Activated CD4-positive, alpha-beta T cell treated with anti-CD3 and anti-CD28 coated beads for 4 hours (primary cell): ENCODE data around the gene SYCP2L.
A peak's percentile ranks its signal among the peaks of the same experiment; 100 is the strongest.
"Not testable (repeated sequence)": the region's sequence is repeated elsewhere in the genome, so short reads cannot be mapped to it uniquely, and the experiment has no call there.

Source experiments
- DNase-seq, 2 donors: peaks; one replicate each; pipeline ENCODE4 v3.0.0-alpha.2; 2020

SYCP2L gene

DNA sequence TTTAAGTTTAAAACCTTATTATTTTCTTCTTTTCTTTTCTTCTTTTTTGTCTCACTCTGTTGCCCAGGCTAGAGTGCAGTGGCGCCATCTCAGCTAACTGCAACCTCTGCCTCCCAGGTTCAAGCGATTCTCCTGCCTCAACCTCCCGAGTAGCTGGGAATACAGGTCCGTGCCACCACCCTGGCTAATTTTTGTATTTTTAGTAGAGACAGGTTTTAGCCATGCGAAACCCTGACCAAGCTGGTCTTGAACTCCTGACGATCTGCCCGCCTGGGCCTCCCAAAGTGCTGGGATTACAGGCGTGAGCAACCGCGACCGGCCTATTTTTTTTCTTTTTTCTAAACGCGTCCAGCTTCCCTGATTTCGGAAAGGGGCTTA lies 4.6 kb upstream of the SYCP2L start:
- not testable (repeated sequence) for DNase-seq

DNA sequence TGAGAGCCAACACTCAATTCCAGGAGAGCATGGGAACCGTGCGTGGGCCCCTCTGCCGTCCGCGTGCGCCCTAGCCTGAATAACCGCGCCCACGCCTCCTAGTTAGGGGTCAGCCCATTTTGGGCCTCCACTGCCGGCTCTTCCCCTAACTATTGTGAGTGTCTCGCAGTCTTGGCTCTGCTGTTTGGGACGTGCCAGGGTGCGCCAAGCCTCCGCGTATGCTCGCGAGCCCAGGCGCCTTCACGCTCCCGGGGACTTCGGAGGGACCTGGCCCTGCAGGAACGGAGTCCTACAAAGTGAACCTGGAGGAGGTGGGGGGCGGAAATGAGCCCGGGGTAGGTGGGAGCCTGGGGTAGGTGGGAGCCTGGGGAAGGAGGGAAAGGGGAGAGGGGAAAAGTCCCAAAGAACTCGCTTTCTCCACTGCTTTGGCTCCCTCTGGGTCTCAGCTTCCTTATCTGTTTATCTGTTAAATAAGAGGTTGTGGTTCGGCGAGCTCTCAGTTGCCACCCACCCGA lies 4.1 kb upstream of the SYCP2L start:
- no peak for DNase-seq

DNA sequence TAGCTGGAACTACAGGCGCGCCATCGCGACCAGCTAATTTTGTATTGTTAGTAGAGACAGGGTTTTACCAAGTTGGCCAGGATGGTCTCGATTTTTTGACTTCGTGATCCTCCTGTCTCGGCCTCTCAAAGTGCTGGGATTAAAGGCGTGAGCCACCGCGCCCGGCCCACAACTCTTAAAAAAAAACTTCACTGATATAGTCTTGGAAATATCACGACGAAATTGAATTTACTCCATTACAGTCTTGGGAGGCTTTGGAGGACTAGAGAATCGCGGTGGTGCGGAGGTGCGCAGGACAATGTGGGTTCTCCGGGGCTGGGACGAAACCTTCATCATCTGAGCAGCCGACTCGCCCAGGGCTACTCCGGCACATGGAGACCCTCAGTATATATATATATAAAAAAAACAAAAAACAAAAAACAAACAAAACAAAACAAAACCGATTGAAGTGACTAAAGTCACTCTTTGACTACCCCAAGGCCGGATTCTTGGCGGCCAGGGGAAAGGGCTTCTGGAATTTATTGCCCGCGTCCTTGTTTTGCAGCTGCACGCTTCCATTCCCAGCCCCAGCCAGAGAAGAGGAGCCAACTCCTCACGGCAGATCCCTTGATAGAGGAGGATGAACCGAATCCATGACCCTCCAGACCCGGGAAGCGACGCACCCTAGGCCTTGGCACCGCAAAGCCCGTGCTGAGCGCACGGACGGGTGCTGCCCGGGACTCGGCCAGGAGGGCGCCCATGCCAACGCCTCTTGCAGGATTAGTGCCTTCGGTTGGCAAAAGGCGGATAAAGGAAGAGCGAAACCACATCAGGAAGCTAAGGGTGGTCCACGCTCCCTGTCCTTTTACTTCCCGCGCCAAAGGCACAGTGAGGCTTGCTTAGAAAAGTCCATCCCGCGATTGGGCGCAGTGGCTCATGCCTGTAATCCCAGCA lies 3.3 kb upstream of the SYCP2L start:
- no peak for DNase-seq

DNA sequence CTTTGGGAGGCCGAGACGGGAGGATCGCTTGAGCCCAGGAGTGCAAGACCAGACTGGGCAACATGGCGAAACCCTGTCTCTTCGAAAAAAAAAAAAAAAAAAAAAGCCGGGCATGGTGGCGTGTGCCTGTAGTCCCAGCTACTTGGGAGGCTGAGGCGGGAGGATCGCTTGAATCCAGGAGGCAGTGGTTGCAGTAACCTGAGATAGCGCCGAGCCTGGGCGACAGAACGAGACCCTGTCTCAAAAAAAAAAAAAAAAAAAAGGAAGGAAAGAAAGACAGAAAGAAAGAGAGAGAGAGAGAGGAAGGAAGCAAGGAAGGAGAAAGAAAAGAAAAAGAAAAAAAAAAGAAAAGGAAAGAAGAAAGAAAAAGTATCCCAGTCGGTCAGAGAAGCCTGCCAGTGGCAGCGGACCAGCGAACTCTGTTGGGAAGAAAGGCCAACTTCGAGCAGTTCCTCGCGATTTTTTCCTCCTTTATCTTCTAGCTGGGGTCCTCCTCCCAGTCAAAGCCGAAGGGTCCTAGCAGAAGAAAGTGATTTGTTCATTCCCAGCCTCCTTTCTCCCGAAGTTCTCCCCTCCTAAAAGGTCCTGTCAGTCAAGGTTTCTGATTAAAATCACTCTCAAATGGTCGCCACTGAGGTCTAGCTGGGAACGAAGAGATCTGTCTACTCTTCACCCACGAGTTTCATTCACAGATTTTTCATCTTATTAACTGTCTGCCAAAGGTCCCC lies 2.4 kb upstream of the SYCP2L start:
- no peak for DNase-seq

DNA sequence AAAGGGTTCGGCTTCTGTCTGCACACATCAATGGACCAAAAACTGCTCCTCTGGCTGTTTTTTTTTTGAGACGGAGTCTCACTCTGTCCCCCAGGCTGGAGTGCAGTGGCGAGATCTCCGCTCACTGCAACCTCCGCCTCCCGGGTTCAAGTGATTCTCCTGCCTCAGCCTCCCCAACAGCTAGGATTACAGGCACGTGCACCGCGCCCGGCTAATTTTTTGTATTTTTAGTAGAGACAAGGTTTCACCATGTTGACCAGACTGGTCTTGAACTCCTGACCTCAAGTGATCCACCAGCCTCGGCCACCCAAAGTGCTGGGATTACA lies 524 bp upstream of the SYCP2L start:
- DNase-seq: not testable (repeated sequence)

DNA sequence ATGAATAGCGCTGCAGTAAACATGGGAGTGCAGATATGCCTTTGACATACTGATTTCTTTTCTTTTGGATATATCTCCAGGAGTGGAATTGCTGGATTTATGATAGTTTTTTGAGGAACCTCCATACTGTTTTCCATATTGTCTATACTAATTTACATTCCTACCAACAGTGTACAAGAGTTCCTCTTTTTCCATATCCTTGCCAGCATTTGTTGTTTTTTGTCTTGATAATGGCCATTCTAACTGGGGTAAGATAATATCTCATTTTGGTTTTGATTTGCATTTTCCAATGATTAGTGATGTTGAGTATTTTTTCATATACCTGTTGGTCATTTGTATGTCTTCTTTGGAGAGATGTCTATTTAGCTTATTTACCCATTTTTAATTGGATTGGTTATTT lies 3.3 kb downstream of the SYCP2L start:
- no peak for DNase-seq

DNA sequence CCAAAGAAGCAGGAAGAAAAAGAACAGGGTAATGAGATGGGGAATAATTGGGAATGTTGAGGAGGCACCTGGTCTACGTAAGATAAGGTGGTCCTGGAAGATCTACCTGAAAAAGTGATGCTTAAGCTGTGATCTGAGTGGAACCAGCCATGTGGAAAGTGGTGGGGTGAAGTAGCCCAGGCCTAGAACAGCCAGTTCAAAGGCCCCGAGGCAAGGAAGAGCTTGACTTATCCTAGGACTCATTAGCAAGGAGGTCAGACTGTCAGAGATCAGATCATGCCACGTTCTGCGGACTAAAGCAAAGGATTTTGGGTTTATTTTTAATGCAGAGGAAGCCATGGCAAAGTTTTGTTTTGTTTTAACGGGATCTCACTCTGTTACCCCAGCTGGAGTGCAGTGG lies 5.1 kb downstream of the SYCP2L start:
- DNase-seq: no peak

DNA sequence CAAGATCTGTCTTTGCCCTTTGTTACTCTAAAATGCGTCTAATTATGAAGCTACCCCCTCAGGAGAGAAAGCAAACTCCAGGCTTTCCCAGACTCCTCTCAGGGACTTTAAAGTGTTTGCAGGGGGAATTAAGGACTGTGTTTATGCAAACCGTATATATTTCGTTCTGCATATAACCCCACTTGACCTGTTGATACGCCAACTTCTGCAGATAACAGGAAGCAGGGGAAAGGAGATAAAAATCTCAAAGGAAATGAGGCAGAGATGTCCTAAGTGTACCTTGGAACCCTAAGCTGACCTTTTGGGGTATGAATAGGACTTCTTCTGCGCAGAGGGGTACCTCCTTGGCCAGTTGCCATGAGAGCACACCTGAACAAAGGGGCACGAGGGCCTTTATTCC lies 8.1 kb downstream of the SYCP2L start:
- no peak for DNase-seq

DNA sequence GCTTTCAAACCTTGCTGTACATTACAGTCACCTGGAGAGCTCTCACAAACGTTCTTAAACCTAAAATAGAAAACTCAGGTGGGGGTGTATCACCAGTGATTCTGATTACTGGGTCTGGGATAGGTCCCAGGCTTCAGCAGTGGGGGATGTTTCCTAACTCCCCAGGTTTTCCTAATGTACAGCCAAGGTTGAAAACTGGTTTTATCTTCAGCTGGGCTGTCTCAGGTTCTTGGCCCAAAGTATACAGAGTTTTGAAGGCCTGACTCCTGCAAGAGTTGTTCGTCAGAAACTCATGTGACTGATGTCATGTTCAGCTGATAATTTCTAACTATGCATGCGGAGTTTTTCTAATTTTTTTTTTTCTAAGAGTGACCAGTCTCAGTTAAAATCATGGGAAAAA lies 9.8 kb downstream of the SYCP2L start:
- DNase-seq: no peak

DNA sequence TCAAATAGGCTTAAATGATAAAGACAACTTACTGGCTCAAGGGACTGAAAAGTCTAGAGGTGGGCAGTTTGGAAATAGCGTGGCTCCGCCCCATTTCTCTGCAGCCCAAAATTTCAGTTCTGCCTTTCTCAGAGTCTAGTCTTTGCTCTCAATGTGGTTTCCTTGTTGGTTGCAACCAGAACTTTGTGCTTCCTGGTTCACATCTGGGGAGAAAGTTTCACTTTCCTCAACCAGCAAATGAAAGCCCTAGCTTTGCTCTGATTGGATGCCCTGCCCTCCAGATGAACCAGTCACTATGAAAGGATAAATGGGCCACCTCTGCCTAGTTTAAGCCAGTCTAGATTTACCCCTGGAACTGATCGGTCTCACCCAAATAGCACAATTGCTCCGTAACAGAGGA lies 14.9 kb downstream of the SYCP2L start:
- DNase-seq: no peak

DNA sequence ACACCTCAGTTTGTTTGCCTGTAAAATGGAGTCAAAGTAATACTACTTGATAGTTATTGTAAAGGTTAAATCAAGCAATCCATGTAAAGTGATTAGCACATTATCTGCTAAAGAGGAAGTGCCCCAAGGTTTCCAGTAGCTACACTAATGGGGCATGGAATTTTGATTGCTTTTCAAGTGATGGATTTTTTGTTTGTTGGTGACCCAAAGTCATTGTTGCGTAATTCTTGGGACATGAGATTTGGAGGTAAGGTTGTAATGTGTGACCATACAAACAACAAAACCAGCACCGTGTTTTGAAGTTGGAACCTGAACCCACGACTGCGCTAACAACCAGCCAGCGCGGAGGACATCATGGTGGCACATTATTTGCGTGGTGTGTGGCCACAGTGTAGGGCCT lies 17.2 kb downstream of the SYCP2L start:
- no peak for DNase-seq

DNA sequence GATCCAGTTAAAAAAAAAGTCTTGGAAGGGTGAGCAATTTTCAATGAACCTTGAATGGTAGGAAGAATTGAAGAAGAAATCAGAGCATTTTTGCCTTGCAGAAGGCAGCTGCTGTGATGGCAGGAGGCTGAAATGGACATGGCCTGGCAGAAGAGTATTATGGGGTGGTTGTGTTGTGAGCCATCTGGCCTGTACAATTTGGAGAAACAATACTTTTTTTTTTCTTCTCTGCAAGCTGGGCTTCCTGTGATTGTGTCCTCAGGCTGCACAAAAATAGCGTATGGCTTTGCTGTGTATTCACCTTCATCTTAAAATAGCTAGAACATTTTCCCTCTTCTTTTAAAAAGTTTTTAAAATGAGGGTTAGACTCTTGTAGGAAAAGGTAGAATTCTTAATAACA lies 21.4 kb downstream of the SYCP2L start:
- no peak for DNase-seq

DNA sequence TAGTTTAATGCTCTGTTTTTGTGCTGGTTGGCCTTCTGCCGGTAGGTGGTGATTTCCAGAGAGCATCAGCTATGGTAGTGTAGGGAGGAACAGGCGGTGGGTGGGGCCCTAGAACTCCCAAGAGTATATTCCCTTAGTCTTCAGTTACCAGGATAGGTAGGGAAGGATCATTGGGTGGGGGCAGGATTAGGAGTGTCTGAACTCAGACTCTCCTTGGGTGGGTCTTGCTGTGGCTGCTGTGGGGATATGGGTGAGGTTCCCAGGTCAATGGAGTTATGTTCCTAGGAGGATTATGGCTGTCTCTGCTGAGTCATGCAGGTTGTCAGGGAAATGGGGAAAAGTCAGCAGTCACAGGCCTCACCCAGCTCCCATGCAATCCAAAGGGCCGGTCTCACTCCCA lies 32.7 kb downstream of the SYCP2L start:
- not testable (repeated sequence) for DNase-seq

DNA sequence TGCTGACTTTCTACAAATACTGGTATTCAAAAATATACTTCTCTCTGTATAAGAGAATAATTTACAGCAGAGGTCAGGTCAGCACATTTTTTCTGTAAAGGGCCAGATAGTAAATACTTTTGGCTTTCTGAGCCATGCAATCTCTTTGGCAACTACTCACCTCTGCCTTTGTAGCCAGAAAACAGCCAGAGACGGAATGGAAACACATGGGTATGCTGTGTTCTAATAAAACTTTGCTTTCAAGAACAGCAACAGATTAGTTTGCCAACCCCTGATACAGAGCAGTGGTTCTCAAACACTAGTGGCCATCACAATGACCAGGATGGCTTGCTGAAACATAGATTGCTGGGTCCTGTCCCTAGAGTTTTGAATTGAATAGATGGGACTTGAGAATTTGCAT lies 46.3 kb downstream of the SYCP2L start:
- no peak for DNase-seq

DNA sequence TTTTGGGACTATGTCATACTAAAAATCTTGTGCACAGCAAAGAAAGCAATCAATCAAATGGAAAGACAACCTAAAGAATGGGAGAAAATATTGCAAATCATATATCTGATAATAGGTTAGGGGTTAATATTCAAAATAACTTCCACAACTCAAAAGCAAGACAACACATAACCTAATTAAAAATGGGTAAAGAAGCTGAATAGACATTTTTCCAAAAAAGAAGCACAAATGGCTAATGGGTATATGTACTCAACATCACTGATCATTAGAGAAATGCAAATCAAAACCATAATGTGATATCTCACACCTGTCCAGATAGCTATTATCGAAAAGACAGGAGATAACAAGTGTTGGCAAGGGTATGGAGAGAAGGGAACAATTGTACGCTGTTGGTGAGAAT lies 53.0 kb downstream of the SYCP2L start:
- DNase-seq: no peak

DNA sequence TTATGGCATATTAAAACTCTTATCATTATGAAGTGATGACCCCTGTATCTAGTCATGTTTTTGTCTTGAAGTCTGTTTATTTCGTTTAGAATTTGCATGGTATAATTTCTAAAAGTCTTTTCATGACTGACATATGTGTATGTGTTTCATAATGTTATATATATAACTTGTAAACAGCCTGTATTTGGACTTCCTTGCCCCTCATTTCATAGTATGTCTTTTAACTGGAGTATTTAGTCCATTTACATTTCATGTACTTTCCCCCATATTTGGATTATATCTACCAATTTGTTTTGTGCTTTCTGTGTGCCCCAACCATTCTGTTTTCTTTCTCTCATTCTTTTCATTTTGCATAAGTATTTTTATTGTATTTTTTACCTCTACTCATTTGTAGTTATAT lies 59.0 kb downstream of the SYCP2L start:
- DNase-seq: no peak

DNA sequence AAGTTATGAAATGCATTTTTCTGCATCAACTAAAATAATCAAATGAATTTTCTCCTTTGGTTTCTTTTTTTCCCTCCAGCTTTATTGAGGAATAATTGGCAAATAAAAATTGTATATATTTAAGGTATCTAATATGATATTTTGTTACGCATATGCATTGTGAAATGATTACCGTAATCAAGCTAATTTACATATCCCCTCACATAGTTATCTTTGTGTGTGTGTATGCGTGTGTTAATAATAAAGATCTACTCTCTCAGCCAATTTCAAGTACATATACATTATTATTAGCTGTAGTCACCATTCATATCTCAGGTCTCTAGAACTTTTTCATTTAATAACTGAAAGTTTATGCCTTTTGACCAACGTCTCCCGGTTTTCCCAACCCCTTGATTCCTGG lies 61.1 kb downstream of the SYCP2L start:
- no peak for DNase-seq

DNA sequence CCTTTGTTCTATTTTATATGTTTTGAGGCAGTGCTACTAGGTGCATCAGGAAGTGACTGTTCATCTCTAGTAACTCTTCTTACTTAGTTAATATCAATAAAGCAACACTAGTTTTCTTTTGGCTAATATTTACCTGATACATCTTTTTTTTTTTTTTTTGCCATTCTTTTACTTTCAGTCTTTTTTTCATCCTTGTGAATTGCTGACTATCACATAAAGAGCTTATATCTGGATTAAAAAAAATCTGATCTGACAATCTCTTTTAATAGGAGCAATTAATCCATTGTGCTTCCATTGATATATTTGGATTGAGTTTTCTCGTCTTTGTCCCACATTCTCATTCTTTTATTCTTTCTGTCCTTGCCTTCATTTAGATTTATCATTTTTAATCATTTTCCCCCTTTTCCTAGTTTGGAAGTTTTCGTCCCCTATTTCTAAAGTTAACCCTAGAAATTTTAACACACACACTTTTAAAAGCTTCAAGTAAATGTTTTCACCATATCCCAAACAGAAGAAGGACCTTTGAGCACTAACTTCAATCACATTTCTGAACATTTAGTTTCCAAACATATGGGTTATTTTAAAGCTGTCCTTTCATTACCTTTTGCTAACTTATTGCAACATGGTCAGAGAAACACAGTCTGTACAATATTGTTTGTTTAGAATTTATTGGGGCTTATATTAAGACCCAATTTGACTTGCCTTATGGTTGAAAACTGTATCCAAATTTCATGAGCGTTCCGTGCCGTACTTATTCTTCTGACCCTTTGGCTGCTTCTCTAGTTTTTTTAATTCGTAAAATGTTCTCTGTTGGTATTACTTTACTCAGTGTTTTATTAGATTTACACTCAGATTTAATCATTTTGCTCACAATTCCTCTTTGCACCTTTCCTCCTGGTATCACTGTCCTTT lies 63.0 kb downstream of the SYCP2L start:
- no peak for DNase-seq

DNA sequence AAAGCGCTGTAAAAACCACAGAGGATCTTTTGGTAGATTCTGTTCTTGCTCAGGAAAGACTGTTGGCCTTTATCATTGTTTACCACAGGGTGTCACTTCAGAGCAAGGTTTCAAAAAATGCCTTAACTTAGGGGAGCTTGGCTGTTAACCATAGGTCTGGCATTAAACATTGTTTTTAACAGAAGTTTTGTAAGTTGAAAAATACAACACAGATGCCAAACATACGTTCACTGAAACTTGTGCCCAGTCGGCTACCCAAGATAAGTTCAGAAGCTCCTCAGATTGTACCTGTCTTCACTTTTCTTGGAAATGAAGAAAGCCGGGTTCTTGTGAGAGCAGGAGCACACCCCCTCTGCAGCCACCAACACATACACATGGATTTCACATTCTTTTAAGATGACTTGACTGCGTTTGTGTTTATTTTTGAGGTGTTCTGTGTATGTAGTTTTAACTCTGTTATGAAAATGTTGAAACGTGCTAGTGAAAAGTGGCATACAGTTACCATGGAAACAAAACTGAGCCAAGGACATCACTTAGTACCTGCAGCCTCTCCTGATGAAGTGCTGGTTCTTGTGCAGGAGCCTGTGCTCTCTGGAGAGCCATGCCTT lies 64.9 kb downstream of the SYCP2L start:
- no peak for DNase-seq

DNA sequence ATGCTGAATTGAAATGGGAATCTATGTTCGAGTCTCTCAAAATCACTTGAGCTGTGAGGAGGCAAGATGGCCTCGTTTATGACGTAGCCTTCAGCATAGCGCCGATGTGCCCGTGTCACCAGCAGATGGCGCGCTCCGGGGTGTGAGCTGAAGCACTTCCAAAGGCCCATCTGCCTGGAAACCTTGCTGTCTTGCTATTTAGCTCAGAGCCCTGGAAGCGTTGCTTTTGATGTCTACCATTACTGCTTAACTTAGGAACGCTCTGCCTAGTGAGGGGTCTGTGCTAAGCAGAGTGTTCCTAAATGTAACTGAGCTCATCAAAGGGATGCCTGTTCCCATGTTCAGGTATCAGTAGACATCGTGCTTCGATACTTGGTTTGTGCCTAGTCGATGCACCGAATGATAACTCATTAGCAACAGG lies 67.7 kb downstream of the SYCP2L start:
- peak; percentile 35 to 47 for DNase-seq

DNA sequence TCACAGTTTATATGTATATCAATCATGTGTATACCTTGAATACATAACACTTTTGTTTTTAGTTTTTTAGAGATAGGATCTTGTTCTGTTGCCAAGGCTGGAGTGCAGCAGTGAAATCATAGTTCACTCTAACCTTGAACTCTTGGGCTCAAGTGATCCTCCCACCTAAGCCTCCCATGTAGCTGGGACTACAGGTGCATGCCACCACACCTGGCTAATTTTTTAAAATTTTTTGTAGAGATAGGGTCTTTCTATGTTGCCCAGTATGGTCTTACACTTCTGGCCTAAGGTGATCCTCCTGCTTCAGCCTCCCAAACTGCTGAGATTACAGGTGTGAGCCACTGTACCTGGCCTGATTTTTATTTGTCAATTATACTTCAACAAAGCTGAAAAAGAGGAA lies 69.9 kb downstream of the SYCP2L start:
- DNase-seq: no peak

DNA sequence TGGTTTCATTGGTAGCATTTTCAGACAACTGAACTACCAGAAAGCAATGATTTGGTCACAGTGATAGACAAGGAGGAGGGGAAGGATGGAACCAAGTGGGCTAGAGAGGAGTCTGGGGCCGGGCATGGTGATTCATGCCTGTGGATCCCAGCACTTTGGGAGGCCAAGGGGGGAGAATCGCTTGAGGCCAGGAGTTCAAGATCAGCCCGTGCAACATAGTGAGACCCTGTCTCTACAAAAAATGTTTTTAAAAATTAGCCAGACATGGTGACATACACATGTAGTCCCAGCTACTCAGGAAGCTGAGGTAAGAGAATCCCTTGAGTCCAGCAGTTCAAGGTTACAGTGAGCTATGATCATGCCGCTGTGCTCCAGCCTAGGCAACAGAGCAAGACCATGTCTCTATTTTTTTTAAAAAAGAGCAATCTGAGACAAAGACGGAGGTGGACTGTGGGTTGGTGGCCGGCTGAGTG lies 70.6 kb downstream of the SYCP2L start:
- no peak for DNase-seq

DNA sequence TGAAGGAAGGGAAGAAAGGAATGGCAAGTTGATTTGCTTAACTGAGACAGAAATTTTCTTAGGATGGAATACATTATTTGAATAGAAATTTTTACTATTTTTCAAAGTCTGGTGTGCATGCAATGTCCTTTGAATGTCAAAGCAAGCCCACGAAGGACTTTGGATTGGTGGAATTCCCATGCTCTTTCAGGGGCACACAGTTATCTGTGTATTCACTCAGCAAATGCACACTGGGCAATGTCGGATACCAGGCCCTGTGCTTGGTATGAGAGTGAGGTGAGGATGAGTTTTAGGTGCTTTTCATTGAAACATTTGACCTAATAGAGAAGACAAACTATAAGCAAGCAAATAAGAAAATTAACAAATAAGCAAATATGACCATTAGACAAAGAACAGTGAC lies 73.3 kb downstream of the SYCP2L start:
- no peak for DNase-seq
